ENCODE results near the gene MEP1A. TPM values are rescaled to one million over a fixed set of nuclear protein-coding genes. Genes with fewer than 3 reads are reported as not detected.

MEP1A gene
- not detected in 5 replicates for total RNA-seq (2022; extraction: Qiagen RNA extraction)

GRCh38 chr6:46793138-46793537 lies at the start of gene MEP1A:
MEP1A (plus strand) TSS chr6:46793389; CDS start chr6:46793399, 10 bp downstream.

DNA sequence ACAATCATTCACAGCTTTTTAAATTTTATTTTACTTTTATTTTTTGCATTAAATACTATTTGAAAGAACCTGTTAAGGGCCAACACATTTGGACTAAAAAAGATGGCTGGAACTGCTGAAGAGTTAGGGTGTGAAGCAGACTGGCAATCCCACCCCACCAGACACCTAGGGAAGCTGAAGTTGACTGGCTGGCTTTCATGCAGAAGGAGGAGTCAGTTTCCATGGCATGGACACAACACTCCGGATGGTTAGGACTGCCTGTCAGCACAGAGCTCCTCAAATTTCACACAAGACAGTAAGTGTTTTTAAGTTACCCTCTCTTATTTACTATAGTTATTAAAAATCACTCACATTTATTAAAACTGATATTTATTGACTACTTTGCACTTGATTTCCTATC lies 46.5 kb upstream of the MEP1A start, which contains the start of gene ANKRD66:
Gene ANKRD66, plus strand, starts transcription at position 238 of the 400 bp plus-strand sequence. CDS start 5,016 bp downstream, outside the sequence.

Other genes with a start within 250 kb of the MEP1A start
- 0.03 to 0.09 TPM (median 0.05 TPM) in 4 of 5 replicates, not detected in the other for gene CYP39A1, start 140.6 kb upstream of the MEP1A start, total RNA-seq (2022; extraction: Qiagen RNA extraction)
- gene SLC25A27, start 140.4 kb upstream of the MEP1A start, total RNA-seq (2022; extraction: Qiagen RNA extraction) = 0.36 to 0.75 TPM (median 0.51 TPM) in 5 replicates
- gene TDRD6, start 105.5 kb upstream of the MEP1A start, total RNA-seq (2022; extraction: Qiagen RNA extraction) = not detected in 5 replicates
- gene PLA2G7, start 58.0 kb upstream of the MEP1A start, total RNA-seq (2022; extraction: Qiagen RNA extraction) = 0.06 TPM in 1 of 5 replicates, not detected in the others
- gene ANKRD66, start 46.5 kb upstream of the MEP1A start, total RNA-seq (2022; extraction: Qiagen RNA extraction) = not detected in 5 replicates
- not detected in 5 replicates for gene ADGRF5, start 128.5 kb downstream of the MEP1A start, total RNA-seq (2022; extraction: Qiagen RNA extraction)
- gene ADGRF1, start 248.9 kb downstream of the MEP1A start, total RNA-seq (2022; extraction: Qiagen RNA extraction) = 0.16 TPM in 1 of 5 replicates, not detected in the others